IMR-90 (cell line): ENCODE measurements around the gene SSR4. TPM values are rescaled to one million over a fixed set of nuclear protein-coding genes. Genes with fewer than 3 reads are reported as not detected.

Source experiments
- ATAC-seq: fragments of 200-7000 bp; cut with Tn5 transposase; 2 replicates; pipeline ENCODE4 v1.9.1; 2020; ENCODE audit warnings: low read depth, mild to moderate bottlenecking, moderate library complexity
- BruUV-seq: library from RNA; stranded (reverse); fragments of 400-500 nt; replicated peaks from 2 replicates; lab custom pipeline; 2021; lab: Mats Ljungman, UMichigan
- CTCF ChIA-PET: fragments of 300-600 bp; formaldehyde crosslinking; extraction: SDS; loops from one replicate; lab custom pipeline; 2021; ENCODE audit warnings: antibody characterized with exemption; lab: Yijun Ruan, JAX
- POLR2A ChIA-PET: fragments of 300-600 bp; sonication (Branson Sonifier 250); formaldehyde crosslinking; loops from one replicate; lab custom pipeline; 2022; ENCODE audit warnings: antibody characterized with exemption; ENCODE audit not compliant: unreplicated experiment; lab: Charles Lee
- DNase-seq: peaks from one replicate; pipeline ENCODE4 v3.0.0; 2013
- H2AFZ ChIP-seq: replicated peaks from 2 replicates; pipeline ENCODE3; 2013; ENCODE audit warnings: low read length, mild to moderate bottlenecking; ENCODE audit not compliant: poor library complexity
- H2AK5ac ChIP-seq: 2 replicates; pipeline ENCODE4 v1.6.1; 2013; ENCODE audit warnings: low read depth, low read length, inconsistent platforms
- H2AK9ac ChIP-seq: replicated peaks from 2 replicates; pipeline ENCODE3; 2013; ENCODE audit warnings: mild to moderate bottlenecking, low read depth, low read length, moderate library complexity; ENCODE audit not compliant: poor library complexity
- H2BK120ac ChIP-seq: 2 replicates; pipeline ENCODE4 v1.6.1; 2013; ENCODE audit warnings: low read depth, low read length, inconsistent platforms
- H2BK15ac ChIP-seq: 3 replicates; pipeline ENCODE4 v1.6.1; 2013; ENCODE audit warnings: low read depth, low read length, inconsistent platforms
- H2BK20ac ChIP-seq: 2 replicates; pipeline ENCODE4 v1.6.1; 2013; ENCODE audit warnings: low read depth, mild to moderate bottlenecking, inconsistent platforms, low read length, moderate library complexity
- H2BK5ac ChIP-seq: 2 replicates; pipeline ENCODE4 v1.6.1; 2013; ENCODE audit warnings: mild to moderate bottlenecking, low read depth, low read length, inconsistent platforms; ENCODE audit not compliant: poor library complexity, severe bottlenecking
- H3K14ac ChIP-seq: replicated peaks from 2 replicates; pipeline ENCODE4 v1.6.1; 2013; ENCODE audit warnings: low read depth, low read length, inconsistent platforms
- H3K18ac ChIP-seq: 2 replicates; pipeline ENCODE4 v1.6.1; 2013; ENCODE audit warnings: low read depth, low read length, control low read depth
- H3K23ac ChIP-seq: 2 replicates; pipeline ENCODE4 v1.6.1; 2013; ENCODE audit warnings: low read depth, low read length, inconsistent platforms
- H3K27ac ChIP-seq: 2 replicates; pipeline ENCODE4 v1.5.1; 2013; ENCODE audit warnings: mild to moderate bottlenecking, control low read depth, low read length; ENCODE audit not compliant: insufficient read depth
- H3K27me3 ChIP-seq: 2 replicates; pipeline ENCODE4 v1.6.1; 2013; ENCODE audit warnings: low read length; ENCODE audit not compliant: control insufficient read depth, insufficient read depth
- H3K36me3 ChIP-seq: 2 replicates; pipeline ENCODE4 v1.6.1; 2013; ENCODE audit warnings: low read length, mixed read lengths; ENCODE audit not compliant: control insufficient read depth, insufficient read depth
- H3K4ac ChIP-seq: 2 replicates; pipeline ENCODE4 v1.6.1; 2013; ENCODE audit warnings: low read depth, low read length, inconsistent platforms
- H3K4me1 ChIP-seq: 2 replicates; pipeline ENCODE4 v1.6.1; 2013; ENCODE audit warnings: low read length, mixed read lengths; ENCODE audit not compliant: control insufficient read depth, insufficient read depth
- H3K4me2 ChIP-seq: 2 replicates; pipeline ENCODE4 v1.6.1; 2013; ENCODE audit warnings: low read depth, mild to moderate bottlenecking, control low read depth, low read length, moderate library complexity
- H3K4me3 ChIP-seq: 2 replicates; pipeline ENCODE4 v1.5.1; 2013; ENCODE audit warnings: low read depth, mild to moderate bottlenecking, control low read depth, low read length, moderate library complexity; ENCODE audit not compliant: insufficient read depth
- H3K56ac ChIP-seq: 2 replicates; pipeline ENCODE4 v1.6.1; 2013; ENCODE audit warnings: low read length, inconsistent platforms; ENCODE audit not compliant: insufficient read depth; ENCODE audit errors: extremely low read depth
- H3K79me1 ChIP-seq, 2 experiments: 2 replicates each; pipeline ENCODE4 v1.6.1; 2013; ENCODE audit warnings: low read length in 2 of 2, inconsistent platforms in 1 of 2, low read depth in 1 of 2
- H3K9ac ChIP-seq: 2 replicates; pipeline ENCODE4 v1.6.1; 2013; ENCODE audit warnings: low read depth, low read length, control low read depth
- H3K9me1 ChIP-seq: 2 replicates; pipeline ENCODE4 v1.6.1; 2013; ENCODE audit warnings: low read length, inconsistent platforms; ENCODE audit not compliant: insufficient read depth
- H3K9me3 ChIP-seq: 2 replicates; pipeline ENCODE4 v1.6.1; 2013; ENCODE audit warnings: low read length; ENCODE audit not compliant: control insufficient read depth, insufficient read depth
- H4K20me1 ChIP-seq: 2 replicates; pipeline ENCODE4 v1.6.1; 2013; ENCODE audit warnings: low read length, inconsistent platforms; ENCODE audit not compliant: insufficient read depth
- H4K5ac ChIP-seq: 2 replicates; pipeline ENCODE4 v1.6.1; 2013; ENCODE audit warnings: mild to moderate bottlenecking, low read depth, low read length, control low read depth
- H4K8ac ChIP-seq, 2 experiments: 2 replicates each; pipeline ENCODE4 v1.6.1; 2013; ENCODE audit warnings: low read depth in 2 of 2, low read length in 2 of 2, control low read depth in 1 of 2, inconsistent platforms in 1 of 2
- H4K91ac ChIP-seq: 2 replicates; pipeline ENCODE4 v1.6.1; 2013; ENCODE audit warnings: low read depth, low read length, inconsistent platforms; ENCODE audit not compliant: insufficient read depth
- BHLHE40 ChIP-seq: fragments of 150-350 bp; IDR thresholded peaks from 2 replicates; pipeline ENCODE4 v1.6.1; 2016; ENCODE audit warnings: mild to moderate bottlenecking, low read depth, low read length
- CEBPB ChIP-seq: IDR thresholded peaks from 2 replicates; pipeline ENCODE4 v1.6.1; 2012; ENCODE audit warnings: low read depth, low read length, improper control_type of control experiment
- CHD1 ChIP-seq: IDR thresholded peaks from 2 replicates; pipeline ENCODE4 v1.6.1; 2012; ENCODE audit warnings: low read depth, low read length, improper control_type of control experiment
- ELK1 ChIP-seq: fragments of 150-350 bp; IDR thresholded peaks from 2 replicates; pipeline ENCODE4 v1.6.1; 2016; ENCODE audit warnings: low read depth, mild to moderate bottlenecking, low read length, moderate library complexity, borderline replicate concordance
- MAFK ChIP-seq: IDR thresholded peaks from 2 replicates; pipeline ENCODE4 v1.6.1; 2012; ENCODE audit warnings: low read depth, low read length, improper control_type of control experiment
- NFE2L2 ChIP-seq: fragments of 150-350 bp; IDR thresholded peaks from 2 replicates; pipeline ENCODE4 v1.6.1; 2016; ENCODE audit warnings: low read depth, mild to moderate bottlenecking, low read length
- RCOR1 ChIP-seq: IDR thresholded peaks from 2 replicates; pipeline ENCODE4 v1.6.1; 2012; ENCODE audit warnings: mild to moderate bottlenecking, low read length, improper control_type of control experiment; ENCODE audit not compliant: insufficient replicate concordance
- SMC3 ChIP-seq: fragments of 150-350 bp; IDR thresholded peaks from 2 replicates; pipeline ENCODE4 v1.6.1; 2016; ENCODE audit warnings: low read depth, mild to moderate bottlenecking, antibody characterized with exemption, low read length, moderate library complexity
- USF2 ChIP-seq: fragments of 150-350 bp; IDR thresholded peaks from 2 replicates; pipeline ENCODE4 v1.6.1; 2017; ENCODE audit warnings: mild to moderate bottlenecking, antibody characterized with exemption, low read length, low read depth
- WGBS, 2 experiments: methylation state at CpG; one replicate each; pipeline versions ENCODE4 v1.1.5 to v1.1.7; 2013; ENCODE audit warnings: missing lambda C conversion rate in 2 of 2; ENCODE audit not compliant: insufficient read length in 1 of 2; ENCODE audit errors: extremely low coverage in 2 of 2; 5-methylcytosine and 5-hydroxymethylcytosine counted together
- dilution Hi-C: fragments of 300-500 bp; cut with HindIII; formaldehyde crosslinking; loops from one replicate; pipeline ENCODE4 v1.14.3; 2018; ENCODE audit warnings: low sequenced_read_pairs; ENCODE audit not compliant: unreplicated experiment
- in situ Hi-C: fragments of 300-500 bp; cut with MboI; formaldehyde crosslinking; loops from 3 replicates; pipeline ENCODE4 v1.14.3; 2019; ENCODE audit warnings: low sequenced_read_pairs, inconsistent platforms, mixed read lengths
- intact Hi-C: fragments of 100-400 bp; cut with micrococcal nuclease; formaldehyde crosslinking; loops from 2 replicates; pipeline ENCODE4 v1.10.0; 2022
- polyA plus RNA-seq, 3 experiments: library from polyadenylated mRNA; depleted of rRNA; stranded (reverse); fragments of >200 nt; gene quantifications; 2 replicates each; pipeline ENCODE4 v1.2.3, GENCODE V29; 2012; ENCODE audit warnings: low replicate concordance in 1 of 3
- total RNA-seq: library from RNA; depleted of rRNA; stranded (reverse); fragments of >200 nt; gene quantifications from 2 replicates; pipeline ENCODE4 v1.2.3, GENCODE V29; 2012

Gene SSR4
- total and polyA plus RNA-seq, 2 of the 4 experiments (the other 2 are of a cell fraction): 141 to 480 TPM

- no peak for TF ChIP-seq USF2
- TF ChIP-seq SMC3: no peak
- TF ChIP-seq CHD1: no peak
These were observed 9.7 kb downstream of the SSR4 start (continued) for GRCh38 chrX:153804100-153804595.

GRCh38 chrX:153804621-153805020 lies 10.2 kb downstream of the SSR4 start:
- CTCF ChIA-PET: no interaction called here
- H2BK120ac ChIP-seq: no peak overlapping the region
- H3K27me3 ChIP-seq: no peaks in the 10 kb centered on the region; the same call in 1 of the 2 replicates
- POLR2A ChIA-PET: no interaction called here
- no TSS peak for BruUV-seq
- no peak overlapping the region for H2BK5ac ChIP-seq
- no peak overlapping the region for H3K14ac ChIP-seq
- intact Hi-C loops (no loop called here), in situ Hi-C loops (no loop called here), dilution Hi-C loops (no loop called here)
- no peak overlapping the region for H2AK5ac ChIP-seq
- H3K18ac ChIP-seq: no peak overlapping the region
- no peak overlapping the region for H3K56ac ChIP-seq
- no peaks in the 10 kb centered on the region for H3K9me1 ChIP-seq
- no peak for ATAC-seq
- DNase-seq: no peak
- H2BK15ac ChIP-seq: no peak overlapping the region
- H3K4me3 ChIP-seq: no peak overlapping the region
- WGBS, 2 experiments: 84% methylated on average over 18 of the region's 25 CpGs; no CpG with 5 or more reads in 1 of the 2 experiments
- H3K9ac ChIP-seq: no peak overlapping the region
- no peak overlapping the region for H4K5ac ChIP-seq
- peaks cover 4% of the 10 kb centered on the region; the same call in 1 of the 2 replicates for H3K9me3 ChIP-seq
- H3K36me3 ChIP-seq: no peaks in the 10 kb centered on the region
- no peak overlapping the region for H3K27ac ChIP-seq
- H4K91ac ChIP-seq: no peak overlapping the region
- H2AFZ ChIP-seq: no peak overlapping the region
- H3K4ac ChIP-seq: no peak overlapping the region
- H2BK20ac ChIP-seq: no peak overlapping the region
- no peak overlapping the region for H4K8ac ChIP-seq
- H3K23ac ChIP-seq: no peak overlapping the region
- no peaks in the 10 kb centered on the region for H3K79me1 ChIP-seq
- TF ChIP-seq CEBPB (no peak), NFE2L2 (no peak), ELK1 (no peak), MAFK (no peak), RCOR1 (no peak), BHLHE40 (no peak)
- H2AK9ac ChIP-seq: no peak overlapping the region
- no peaks in the 10 kb centered on the region for H3K4me1 ChIP-seq
- no peaks in the 10 kb centered on the region for H4K20me1 ChIP-seq
- H3K4me2 ChIP-seq: no peak overlapping the region
